Measurements from ENCODE around the gene CD244. TPM values are rescaled to one million over a fixed set of nuclear protein-coding genes. Genes with fewer than 3 reads are reported as not detected.

Gene CD244
- total and polyA plus RNA-seq, 2 donors (not counting 3 experiments of a cell fraction or from before 2014, with no cell fraction given) = not detected

DNA sequence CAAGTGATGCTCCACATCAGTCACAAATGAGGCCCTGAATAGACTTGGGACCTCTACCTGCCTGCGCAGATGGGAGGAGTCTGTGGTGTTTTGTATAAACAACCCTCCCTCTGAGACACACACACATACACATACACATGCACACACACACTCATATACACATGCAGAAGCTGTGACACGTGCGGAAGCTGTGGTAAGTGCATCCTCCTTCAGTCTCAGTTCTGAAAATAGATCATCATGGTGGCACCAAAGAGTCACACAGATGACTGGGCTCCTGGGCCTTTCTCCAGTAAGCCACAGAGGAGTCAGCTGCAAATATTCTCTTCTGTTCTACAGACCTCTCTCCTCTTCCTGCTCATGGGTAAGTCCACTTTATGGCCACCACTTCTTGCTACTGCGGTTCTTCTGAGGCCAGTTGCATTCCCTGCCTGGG is 66.7 kb downstream of the CD244 start, which contains the start of gene LY9:
Gene LY9, plus strand, starts transcription at position 224 of the 433 bp plus-strand sequence. Its CDS starts 14 bp downstream, at position 238.
- Histone ChIP-seq H3K4me1 (ENCODE audit: control insufficient read depth, extremely low read depth, insufficient read depth, low read length) (no peaks in the 10 kb centered on the region), H4K20me1 (replicated peaks; ENCODE audit: control insufficient read depth, extremely low read depth, insufficient read depth, low read length) (no peaks in the 10 kb centered on the region), H3K4me3 (replicated peaks in 1 of 3; ENCODE audit: insufficient read depth in 1 of 3, low read depth in 1 of 3, low read length in 3 of 3) (no peak within 1 kb of the TSS), H3K27me3 (ENCODE audit: control insufficient read depth in 2 of 2, insufficient read depth in 2 of 2, low read length in 2 of 2) (no peaks in the 10 kb centered on the region), H3K9me1 (replicated peaks; ENCODE audit: control insufficient read depth, extremely low read depth, insufficient read depth, low read length) (no peaks in the 10 kb centered on the region), H3K9me3 (replicated peaks; ENCODE audit: control insufficient read depth, insufficient read depth, low read length) (no peaks in the 10 kb centered on the region), H3K4me2 (ENCODE audit: insufficient read depth, low read length) (no peak within 1 kb of the TSS), H3K36me3 (ENCODE audit: control insufficient read depth in 2 of 2, extremely low read depth in 1 of 2, insufficient read depth in 2 of 2, low read length in 2 of 2) (no peaks in the 10 kb centered on the region), H2AFZ (ENCODE audit: low read depth, low read length) (no peak within 1 kb of the TSS), H3K27ac (ENCODE audit: insufficient read depth, low read depth, low read length) (no peak within 1 kb of the TSS), H3K9ac (replicated peaks; ENCODE audit: extremely low read depth, insufficient read depth, low read length) (no peak within 1 kb of the TSS), H3K79me2 (ENCODE audit: control insufficient read depth, insufficient read depth, low read length) (no peaks in the 10 kb centered on the region)
- POLR2A ChIA-PET = no interaction called here
- no TSS peak for BruUV-seq (replicated peaks)
- CTCF ChIA-PET = no interaction called here
- DNase-seq (ENCODE audit: low read depth, low spot score) (no peak), FAIRE-seq (no peak)
- TF ChIP-seq, protein P1, sequence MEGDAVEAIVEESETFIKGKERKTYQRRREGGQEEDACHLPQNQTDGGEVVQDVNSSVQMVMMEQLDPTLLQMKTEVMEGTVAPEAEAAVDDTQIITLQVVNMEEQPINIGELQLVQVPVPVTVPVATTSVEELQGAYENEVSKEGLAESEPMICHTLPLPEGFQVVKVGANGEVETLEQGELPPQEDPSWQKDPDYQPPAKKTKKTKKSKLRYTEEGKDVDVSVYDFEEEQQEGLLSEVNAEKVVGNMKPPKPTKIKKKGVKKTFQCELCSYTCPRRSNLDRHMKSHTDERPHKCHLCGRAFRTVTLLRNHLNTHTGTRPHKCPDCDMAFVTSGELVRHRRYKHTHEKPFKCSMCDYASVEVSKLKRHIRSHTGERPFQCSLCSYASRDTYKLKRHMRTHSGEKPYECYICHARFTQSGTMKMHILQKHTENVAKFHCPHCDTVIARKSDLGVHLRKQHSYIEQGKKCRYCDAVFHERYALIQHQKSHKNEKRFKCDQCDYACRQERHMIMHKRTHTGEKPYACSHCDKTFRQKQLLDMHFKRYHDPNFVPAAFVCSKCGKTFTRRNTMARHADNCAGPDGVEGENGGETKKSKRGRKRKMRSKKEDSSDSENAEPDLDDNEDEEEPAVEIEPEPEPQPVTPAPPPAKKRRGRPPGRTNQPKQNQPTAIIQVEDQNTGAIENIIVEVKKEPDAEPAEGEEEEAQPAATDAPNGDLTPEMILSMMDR (IDR thresholded peaks at IDR 0.05; ENCODE audit: extremely low read depth in 1 of 2, insufficient read depth in 1 of 2, low read depth in 1 of 2, low read length in 2 of 2) = no peak
- TF ChIP-seq GATA2 (IDR thresholded peaks at IDR 0.05; ENCODE audit: insufficient read depth, insufficient read length, low read depth, low read length) (no peak), POLR2AphosphoS5 (IDR thresholded peaks at IDR 0.05; ENCODE audit: insufficient read depth, low read depth, low read length) (no peak), JUN (IDR thresholded peaks at IDR 0.05; ENCODE audit: borderline replicate concordance, insufficient read depth, insufficient read length, low read depth) (no peak)
- TF ChIP-seq, protein P2, sequence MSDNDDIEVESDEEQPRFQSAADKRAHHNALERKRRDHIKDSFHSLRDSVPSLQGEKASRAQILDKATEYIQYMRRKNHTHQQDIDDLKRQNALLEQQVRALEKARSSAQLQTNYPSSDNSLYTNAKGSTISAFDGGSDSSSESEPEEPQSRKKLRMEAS (IDR thresholded peaks at IDR 0.05; ENCODE audit: insufficient read depth, insufficient read length) = no peak
- intact Hi-C loops (cut with micrococcal nuclease) = no loop called here
- dilution Hi-C loops (cut with MboI; ENCODE audit: extremely low pct_ligation_motif_present, low sequenced_read_pairs) = no loop called here

DNA sequence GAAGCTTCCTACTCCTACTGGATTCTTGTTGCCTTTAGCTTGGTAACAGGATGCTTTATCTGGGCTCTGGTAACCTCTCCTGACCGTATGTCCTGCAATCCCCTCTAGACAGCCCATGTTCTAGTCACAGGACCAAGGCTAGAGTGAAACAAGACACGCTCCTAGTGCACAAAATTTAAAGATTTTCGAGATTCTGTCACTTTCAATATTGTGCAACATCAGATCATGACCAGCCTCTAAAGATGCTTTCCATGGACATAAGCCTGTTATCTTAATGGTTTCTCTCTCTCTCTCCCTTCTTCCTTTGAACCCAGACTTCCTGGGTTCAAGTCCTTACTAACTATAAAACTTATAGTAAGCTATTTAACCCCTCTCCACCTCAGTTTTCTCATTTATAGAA is 68.3 kb downstream of the CD244 start:
- no peaks in the 10 kb centered on the region for H3K79me2 ChIP-seq (ENCODE audit: control insufficient read depth, insufficient read depth, low read length)
- ChIA-PET CTCF (no interaction called here), POLR2A (no interaction called here)
- DNase-seq (ENCODE audit: low read depth, low spot score) (no peak), FAIRE-seq (no peak)
- intact Hi-C loops (cut with micrococcal nuclease) = no loop called here
- H2AFZ ChIP-seq (ENCODE audit: low read depth, low read length) = no peak overlapping the region
- no peaks in the 10 kb centered on the region for H3K27me3 ChIP-seq (ENCODE audit: control insufficient read depth in 2 of 2, insufficient read depth in 2 of 2, low read length in 2 of 2)
- no peak for TF ChIP-seq MYC (IDR thresholded peaks at IDR 0.05; ENCODE audit: low read depth, low read length)
- TF ChIP-seq, protein P2 (IDR thresholded peaks at IDR 0.05; ENCODE audit: insufficient read depth, insufficient read length) = no peak
- no peak for TF ChIP-seq EZH2 (IDR thresholded peaks at IDR 0.05; ENCODE audit: borderline replicate concordance, low read depth, low read length, severe bottlenecking)
- H3K4me2 ChIP-seq (ENCODE audit: insufficient read depth, low read length) = no peak overlapping the region
- H3K9me3 ChIP-seq (replicated peaks; ENCODE audit: control insufficient read depth, insufficient read depth, low read length) = no peaks in the 10 kb centered on the region
- no peaks in the 10 kb centered on the region for H3K4me1 ChIP-seq (ENCODE audit: control insufficient read depth, extremely low read depth, insufficient read depth, low read length)
- no peaks in the 10 kb centered on the region for H4K20me1 ChIP-seq (replicated peaks; ENCODE audit: control insufficient read depth, extremely low read depth, insufficient read depth, low read length)
- dilution Hi-C loops (cut with MboI; ENCODE audit: extremely low pct_ligation_motif_present, low sequenced_read_pairs) = no loop called here
- BruUV-seq (replicated peaks) = no TSS peak
- no peaks in the 10 kb centered on the region for H3K36me3 ChIP-seq (ENCODE audit: control insufficient read depth in 2 of 2, extremely low read depth in 1 of 2, insufficient read depth in 2 of 2, low read length in 2 of 2)
- H3K27ac ChIP-seq (ENCODE audit: insufficient read depth, low read depth, low read length) = no peak overlapping the region
- H3K9ac ChIP-seq (replicated peaks; ENCODE audit: extremely low read depth, insufficient read depth, low read length) = no peak overlapping the region
- H3K4me3 ChIP-seq (replicated peaks in 1 of 3; ENCODE audit: insufficient read depth in 1 of 3, low read depth in 1 of 3, low read length in 3 of 3) = no peak overlapping the region
- H3K9me1 ChIP-seq (replicated peaks; ENCODE audit: control insufficient read depth, extremely low read depth, insufficient read depth, low read length) = no peaks in the 10 kb centered on the region

Data from endothelial cell of umbilical vein (primary cell).